AG04450 (cell line): ENCODE measurements around the gene AP2B1. TPM values are rescaled to one million over a fixed set of nuclear protein-coding genes. Genes with fewer than 3 reads are reported as not detected.

Experiments used
- CTCF ChIA-PET: fragments of 300-600, 350-600 bp; formaldehyde crosslinking; extraction: SDS; loops from one replicate; lab custom pipeline; 2022; ENCODE audit warnings: antibody characterized with exemption, inconsistent platforms; lab: Charles Lee
- POLR2A ChIA-PET: fragments of 350-600 bp; formaldehyde crosslinking; extraction: SDS; loops from one replicate; lab custom pipeline; 2021; ENCODE audit warnings: antibody characterized with exemption, inconsistent platforms; lab: Yijun Ruan, JAX
- DNase-seq: peaks from one replicate; pipeline ENCODE4 v3.0.0-alpha.2; 2011; ENCODE audit warnings: low read depth, low spot score
- H3K27ac ChIP-seq: one replicate; pipeline ENCODE4 v1.5.1; 2012; ENCODE audit warnings: low read depth, low read length, control low read depth
- H3K27me3 ChIP-seq: one replicate; pipeline ENCODE4 v1.6.0; 2012; ENCODE audit warnings: low read length; ENCODE audit not compliant: control insufficient read depth, insufficient read depth
- H3K4me3 ChIP-seq: 2 replicates; pipeline ENCODE4 v1.5.1; 2011; ENCODE audit warnings: mild to moderate bottlenecking, low read depth, low read length, control low read depth
- H3K9me3 ChIP-seq: 2 replicates; pipeline ENCODE4 v1.5.1; 2012; ENCODE audit warnings: low read length; ENCODE audit not compliant: control insufficient read depth, insufficient read depth
- CTCF ChIP-seq: IDR thresholded peaks from 2 replicates; pipeline ENCODE4 v1.5.1; 2011; ENCODE audit warnings: low read depth, low read length, control low read depth, inconsistent platforms
- polyA plus RNA-seq: library from polyadenylated mRNA; depleted of rRNA; stranded (reverse); fragments of >200 nt; gene quantifications from 2 replicates; pipeline ENCODE4 v1.2.3, GENCODE V29; 2011

AP2B1 gene
- polyA plus RNA-seq, 1 experiment: 258 TPM

GRCh38 chr17:35726127-35726952 lies 139.2 kb downstream of the AP2B1 start:
- Histone ChIP-seq H3K27ac (peak overlapping the region; percentile 70), H3K9me3 (no peaks in the 10 kb centered on the region), H3K27me3 (no peaks in the 10 kb centered on the region), H3K4me3 (no peak overlapping the region)
- ChIA-PET CTCF (interaction anchor here (0.7 to 3.8 kb wide), 3 partner anchors 21 to 113 kb away, joined by 3 to 15 read pairs (median 13); no protein-coding TSS in a partner anchor), POLR2A (interaction anchor here (1.0 to 1.5 kb wide), 2 partner anchors 9 to 83 kb away, joined by 4 to 6 read pairs; partner anchors contain the start of gene TAF15)
- TF ChIP-seq CTCF: no peak
- peak; percentile 72 for DNase-seq

- no peak for DNase-seq
- Histone ChIP-seq H3K9me3 (no peaks in the 10 kb centered on the region; the same call in 1 of the 2 replicates), H3K27ac (peak overlapping the region; percentile 70), H3K4me3 (no peak overlapping the region), H3K27me3 (no peaks in the 10 kb centered on the region)
- no peak for TF ChIP-seq CTCF
- ChIA-PET POLR2A (interaction anchor here (1.0 to 1.5 kb wide), 2 partner anchors 10 to 82 kb away, joined by 4 to 6 read pairs; partner anchors contain the start of gene TAF15), CTCF (interaction anchor here (0.8 to 3.8 kb wide), 3 partner anchors 20 to 114 kb away, joined by 3 to 15 read pairs (median 13); no protein-coding TSS in a partner anchor)
Observed at GRCh38 chr17:35726953-35727460, 139.9 kb downstream of the AP2B1 start.

- CTCF ChIA-PET: interaction anchor here (0.8 to 3.8 kb wide), 3 partner anchors 20 to 115 kb away, joined by 3 to 15 read pairs (median 13); no protein-coding TSS in a partner anchor
- no peak overlapping the region for H3K27ac ChIP-seq
- no peaks in the 10 kb centered on the region for H3K27me3 ChIP-seq
- no peaks in the 10 kb centered on the region; the same call in 1 of the 2 replicates for H3K9me3 ChIP-seq
- no peak for DNase-seq
- TF ChIP-seq CTCF: no peak
- H3K4me3 ChIP-seq: no peak overlapping the region
- POLR2A ChIA-PET: no interaction called here
Observed at GRCh38 chr17:35727635-35728034, 140.5 kb downstream of the AP2B1 start.

GRCh38 chr17:35728551-35728950 lies 141.4 kb downstream of the AP2B1 start:
- Histone ChIP-seq H3K4me3 (no peak overlapping the region), H3K27ac (no peak overlapping the region), H3K9me3 (no peaks in the 10 kb centered on the region; the same call in 1 of the 2 replicates), H3K27me3 (no peaks in the 10 kb centered on the region)
- DNase-seq: no peak
- ChIA-PET CTCF (interaction anchor here (3.1 to 3.8 kb wide), 2 partner anchors 19 to 116 kb away, joined by 13 to 15 read pairs; no protein-coding TSS in a partner anchor), POLR2A (no interaction called here)
- TF ChIP-seq CTCF: no peak

GRCh38 chr17:35729405-35729833 lies 142.3 kb downstream of the AP2B1 start:
- no peak for TF ChIP-seq CTCF
- no peaks in the 10 kb centered on the region for H3K27me3 ChIP-seq
- CTCF ChIA-PET: interaction anchor here (2.9 kb wide), 1 partner anchor 18 kb away, joined by 21 read pairs; no protein-coding TSS in a partner anchor

More at GRCh38 chr17:35729405-35729833, 142.3 kb downstream of the AP2B1 start:
- Histone ChIP-seq H3K4me3 (no peak overlapping the region), H3K27ac (no peak overlapping the region), H3K9me3 (no peaks in the 10 kb centered on the region; the same call in 1 of the 2 replicates)
- POLR2A ChIA-PET: no interaction called here
- DNase-seq: no peak
